CD14-positive monocyte (primary cell): ENCODE measurements around the gene ZDHHC19. TPM values are rescaled to one million over a fixed set of nuclear protein-coding genes. Genes with fewer than 3 reads are reported as not detected.
"Not testable (repeated sequence)": the region's sequence is repeated elsewhere in the genome, so short reads cannot be mapped to it uniquely, and the experiment has no call there.

Experiments
- DNase-seq, 3 donors: peaks; one replicate each; pipeline ENCODE4 v3.0.0-alpha.2; 2011 to 2022
- H2AFZ ChIP-seq: 2 replicates; pipeline ENCODE4 v1.6.0; 2012; ENCODE audit warnings: mild to moderate bottlenecking, low read depth, low read length, inconsistent platforms; ENCODE audit not compliant: insufficient read depth, poor library complexity, severe bottlenecking
- H3K27ac ChIP-seq, 2 donors: 1 replicate in 1 of 2; 2 replicates in 1 of 2; pipeline ENCODE4 v1.5.1; 2012 to 2013; ENCODE audit warnings: low read length in 2 of 2, control low read depth in 1 of 2, inconsistent platforms in 1 of 2, low read depth in 1 of 2, mild to moderate bottlenecking in 1 of 2
- H3K27me3 ChIP-seq, 2 donors: one replicate each; pipeline versions ENCODE4 v1.6.0 to v1.6.1; 2011 to 2013; ENCODE audit warnings: low read length in 2 of 2; ENCODE audit not compliant: control insufficient read depth in 2 of 2, insufficient read depth in 2 of 2
- H3K36me3 ChIP-seq, 2 donors: replicated peaks in 1 of 2; 1 replicate in 1 of 2; 2 replicates in 1 of 2; pipeline versions ENCODE4 v1.5.1 to v1.6.1; 2012 to 2013; ENCODE audit warnings: low read length in 2 of 2, control low read depth in 1 of 2, inconsistent platforms in 1 of 2, mild to moderate bottlenecking in 1 of 2; ENCODE audit not compliant: insufficient read depth in 2 of 2, control insufficient read depth in 1 of 2
- H3K4me1 ChIP-seq, 2 donors: 1 replicate in 1 of 2; 2 replicates in 1 of 2; pipeline versions ENCODE4 v1.5.1 to v1.6.1; 2012 to 2013; ENCODE audit warnings: low read length in 2 of 2, control low read depth in 1 of 2, inconsistent platforms in 1 of 2, mild to moderate bottlenecking in 1 of 2, moderate library complexity in 1 of 2; ENCODE audit not compliant: insufficient read depth in 2 of 2, control insufficient read depth in 1 of 2
- H3K4me2 ChIP-seq: replicated peaks from 2 replicates; pipeline ENCODE3; 2012; ENCODE audit warnings: low read length, moderate library complexity, mild to moderate bottlenecking; ENCODE audit not compliant: poor library complexity, severe bottlenecking; ENCODE audit errors: extremely low read depth
- H3K4me3 ChIP-seq, 3 experiments: fragments of 200-600 bp in 1 of 3; sonication (generic) in 1 of 3; replicated peaks in 1 of 3; 1 replicate in 2 of 3; 2 replicates in 1 of 3; pipeline ENCODE4 v1.5.1; 2011 to 2013; ENCODE audit warnings: low read length in 3 of 3, mild to moderate bottlenecking in 3 of 3, control low read depth in 2 of 3, low read depth in 2 of 3, inconsistent platforms in 1 of 3, moderate library complexity in 1 of 3
- H3K79me2 ChIP-seq: 2 replicates; pipeline ENCODE4 v1.6.0; 2012; ENCODE audit warnings: mild to moderate bottlenecking, control low read depth, inconsistent platforms, low read length, moderate library complexity; ENCODE audit not compliant: insufficient read depth
- H3K9ac ChIP-seq: 2 replicates; pipeline ENCODE4 v1.6.0; 2017; ENCODE audit warnings: low read length, mild to moderate bottlenecking; ENCODE audit not compliant: insufficient read depth, poor library complexity, severe bottlenecking
- H3K9me3 ChIP-seq, 2 donors: replicated peaks in 1 of 2; 1 replicate in 1 of 2; 2 replicates in 1 of 2; pipeline versions ENCODE4 v1.5.1 to v1.6.1; 2012 to 2013; ENCODE audit warnings: low read length in 2 of 2, control low read depth in 1 of 2; ENCODE audit not compliant: control insufficient read depth in 1 of 2, insufficient read depth in 1 of 2
- H4K20me1 ChIP-seq: 2 replicates; pipeline ENCODE4 v1.6.0; 2012; ENCODE audit warnings: mild to moderate bottlenecking, low read length, control low read depth, moderate library complexity; ENCODE audit not compliant: insufficient read depth
- H3K27ac Mint-ChIP-seq, 7 donors: one replicate each; pipeline ENCODE4 v1.8.0; 2020; ENCODE audit warnings: mild to moderate bottlenecking in 7 of 7, mixed read lengths in 7 of 7, moderate library complexity in 6 of 7, inconsistent platforms in 2 of 7
- H3K27me3 Mint-ChIP-seq, 3 donors: one replicate each; pipeline ENCODE4 v1.8.0; 2021 to 2022; ENCODE audit warnings: low read depth in 3 of 3, mild to moderate bottlenecking in 3 of 3, mixed read lengths in 3 of 3, moderate library complexity in 3 of 3, inconsistent platforms in 1 of 3
- H3K36me3 Mint-ChIP-seq, 2 donors: one replicate each; pipeline ENCODE4 v1.8.0; 2020; ENCODE audit warnings: mixed read lengths in 2 of 2, inconsistent platforms in 1 of 2, mild to moderate bottlenecking in 1 of 2
- H3K4me1 Mint-ChIP-seq: one replicate; pipeline ENCODE4 v1.8.0; 2020; ENCODE audit warnings: mild to moderate bottlenecking, mixed read lengths
- H3K4me3 Mint-ChIP-seq, 2 donors: one replicate each; pipeline ENCODE4 v1.8.0; 2020; ENCODE audit warnings: mild to moderate bottlenecking in 2 of 2, mixed read lengths in 2 of 2, moderate library complexity in 1 of 2
- H3K9me3 Mint-ChIP-seq, 7 donors: one replicate each; pipeline ENCODE4 v1.8.0; 2020 to 2022; ENCODE audit warnings: mixed read lengths in 7 of 7, mild to moderate bottlenecking in 6 of 7, moderate library complexity in 6 of 7, inconsistent platforms in 2 of 7
- CTCF ChIP-seq: fragments of 200-600 bp; IDR thresholded peaks from one replicate; pipeline ENCODE4 v1.8.0; 2022; ENCODE audit warnings: antibody characterized with exemption, mild to moderate bottlenecking
- WGBS: methylation state at CpG from one replicate; pipeline ENCODE4 v1.1.5; 2013; ENCODE audit warnings: missing lambda C conversion rate; ENCODE audit not compliant: insufficient coverage; 5-methylcytosine and 5-hydroxymethylcytosine counted together
- intact Hi-C, 2 donors: fragments of 100-400 bp; cut with micrococcal nuclease; formaldehyde crosslinking; loops; one replicate each; pipeline versions ENCODE4 v1.15.0 to v1.15.1; 2023
- polyA plus RNA-seq, 3 donors: library from polyadenylated mRNA; depleted of rRNA in 1 of 3; unstranded in 2 of 3; stranded (reverse) in 1 of 3; fragments of 300-500 nt in 2 of 3; fragments of >200 nt in 1 of 3; fragmentation: Illumina TruSeq in 2 of 3; gene quantifications; 1 replicate in 2 of 3; 2 replicates in 1 of 3; pipeline ENCODE4 v1.2.3, GENCODE V29; 2012 to 2021

ZDHHC19 gene
- polyA plus RNA-seq, 3 donors: not detected

GRCh38 chr3:196251918-196252317 is 40.7 kb upstream of the ZDHHC19 start:
- Mint-ChIP-seq H3K9me3 (no peaks in the 10 kb centered on the region), H3K27me3 (no peaks in the 10 kb centered on the region), H3K4me1 (peaks cover 5% of the 10 kb centered on the region), H3K4me3 (no peak overlapping the region), H3K27ac (peak overlapping the region in 2 of 7 donors; percentile 7 to 46), H3K36me3 (peaks cover 43 to 69% of the 10 kb centered on the region in 2 donors)
- Histone ChIP-seq H3K4me2 (no peak overlapping the region), H3K36me3 (peaks cover 51 to 85% of the 10 kb centered on the region in 2 donors), H4K20me1 (peaks cover 67% of the 10 kb centered on the region), H3K4me3 (no peak overlapping the region), H3K9me3 (no peaks in the 10 kb centered on the region), H3K27me3 (no peaks in the 10 kb centered on the region), H3K27ac (no peak overlapping the region), H3K79me2 (peaks cover 14% of the 10 kb centered on the region), H3K4me1 (no peaks in the 10 kb centered on the region), H2AFZ (no peak overlapping the region), H3K9ac (no peak overlapping the region)
- intact Hi-C loops: loop anchor here in 1 of 2 donors (5.0 to 10.0 kb wide), 2 partner anchors 265 to 443 kb away; partner anchors contain the start of gene SMCO1
- no peak for TF ChIP-seq CTCF
- no peak for DNase-seq
- WGBS: 93% methylated on average over 3 of the region's 16 CpGs

DNA sequence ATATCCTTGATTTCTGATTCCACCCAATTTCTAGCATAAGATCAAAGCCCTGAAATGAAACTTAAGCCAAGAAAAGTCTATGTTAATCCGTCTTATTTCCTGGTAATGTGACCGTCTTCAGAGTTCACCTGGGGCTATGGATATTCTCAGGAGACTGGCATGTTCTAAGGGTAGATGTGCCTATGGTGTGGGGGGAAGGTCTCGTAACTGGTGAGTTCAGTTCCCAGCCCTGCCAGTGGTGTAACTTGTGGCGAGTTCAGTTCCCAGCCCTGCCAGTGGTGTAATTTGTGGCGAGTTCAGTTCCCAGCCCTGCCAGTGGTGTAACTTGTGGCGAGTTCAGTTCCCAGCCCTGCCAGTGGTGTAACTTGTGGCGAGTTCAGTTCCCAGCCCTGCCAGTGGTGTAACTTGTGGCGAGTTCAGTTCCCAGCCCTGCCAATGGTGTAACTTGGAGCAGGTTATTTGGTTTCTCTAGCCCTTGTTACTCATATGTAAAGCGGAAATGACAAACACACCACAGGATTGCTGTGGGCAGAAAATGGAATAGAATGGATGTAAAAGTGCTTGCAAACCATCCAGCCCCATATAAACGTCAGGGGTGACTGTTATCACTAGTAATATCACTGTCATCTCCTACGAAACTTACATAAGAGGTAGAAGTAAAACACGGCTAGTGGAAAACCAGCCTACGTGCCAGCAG is 35.6 kb upstream of the ZDHHC19 start:
- H3K4me3 Mint-ChIP-seq: no peak overlapping the region
- H3K27ac Mint-ChIP-seq: peak overlapping the region in 6 of 7 donors; percentile 12 to 86 (median 71)
- peaks cover 0 to 1% (median 0%) of the 10 kb centered on the region in 7 donors for H3K9me3 Mint-ChIP-seq
- no CpG with 5 or more reads among the region's 13 CpGs for WGBS
- no peaks in the 10 kb centered on the region for H3K9me3 ChIP-seq
- no peak for TF ChIP-seq CTCF
- no peaks in the 10 kb centered on the region for H3K4me1 ChIP-seq
- peaks cover 39% of the 10 kb centered on the region for H4K20me1 ChIP-seq
- no peak overlapping the region for H3K4me3 ChIP-seq
- H3K4me2 ChIP-seq: no peak overlapping the region
- DNase-seq: peak; percentile 25 to 41 (median 41)
- peaks cover 54 to 82% of the 10 kb centered on the region in 2 donors for H3K36me3 Mint-ChIP-seq
- no peaks in the 10 kb centered on the region for H3K27me3 ChIP-seq
- peak overlapping the region in 1 of 2 donors; percentile 47 for H3K27ac ChIP-seq
- H3K27me3 Mint-ChIP-seq: no peaks in the 10 kb centered on the region
- no peak overlapping the region for H2AFZ ChIP-seq
- peaks cover 8% of the 10 kb centered on the region for H3K79me2 ChIP-seq
- H3K4me1 Mint-ChIP-seq: peaks cover 4% of the 10 kb centered on the region
- peaks cover 49 to 82% of the 10 kb centered on the region in 2 donors for H3K36me3 ChIP-seq
- H3K9ac ChIP-seq: no peak overlapping the region
- intact Hi-C loops: no loop called here

DNA sequence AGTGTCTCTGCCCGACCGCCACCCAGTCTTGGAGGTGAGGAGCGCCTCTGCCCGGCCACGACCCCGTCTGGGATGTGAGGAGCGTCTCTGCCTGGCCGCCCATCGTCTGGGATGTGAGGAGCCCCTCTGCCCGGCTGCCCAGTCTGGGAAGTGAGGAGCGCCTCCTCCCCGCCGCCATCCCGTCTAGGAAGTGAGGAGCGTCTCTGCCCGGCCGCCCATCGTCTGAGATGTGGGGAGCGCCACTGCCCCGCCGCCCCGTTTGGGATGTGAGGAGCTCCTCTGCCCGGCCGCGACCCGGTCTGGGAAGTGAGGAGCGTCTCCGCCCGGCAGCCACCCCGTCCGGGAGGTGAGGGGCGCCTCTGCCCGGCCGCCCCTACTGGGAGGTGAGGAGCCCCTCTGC is 33.0 kb upstream of the ZDHHC19 start:
- H3K27me3 ChIP-seq, H3K9me3 ChIP-seq, H3K9ac ChIP-seq, DNase-seq, H3K27me3 Mint-ChIP-seq, H3K4me1 Mint-ChIP-seq, H3K27ac Mint-ChIP-seq, intact Hi-C loops, H3K4me3 Mint-ChIP-seq, H3K4me1 ChIP-seq, H3K27ac ChIP-seq, H3K9me3 Mint-ChIP-seq, H2AFZ ChIP-seq, H3K79me2 ChIP-seq, H3K4me3 ChIP-seq, H3K4me2 ChIP-seq: not testable (repeated sequence)
- peaks cover 64 to 85% of the 10 kb centered on the region in 2 donors for H3K36me3 ChIP-seq
- H4K20me1 ChIP-seq: peaks cover 22% of the 10 kb centered on the region
- H3K36me3 Mint-ChIP-seq: peaks cover 66 to 96% of the 10 kb centered on the region in 2 donors
- WGBS: over 99% methylated on average over 17 of the region's 34 CpGs
